ENCODE data around the gene ZDHHC19.
A peak's percentile ranks its signal among the peaks of the same experiment; 100 is the strongest.
"Not testable (repeated sequence)": the region's sequence is repeated elsewhere in the genome, so short reads cannot be mapped to it uniquely, and the experiment has no call there.

The ZDHHC19 gene

GRCh38 chr3:196210673-196211556 lies at the start of gene ZDHHC19:
TSS of gene ZDHHC19 (minus strand) at chr3:196211400. CDS start at chr3:196211315, 85 bp downstream.
- no peak for DNase-seq (ENCODE audit: low spot score)

GRCh38 chr3:196260784-196261183 lies 49.6 kb upstream of the ZDHHC19 start:
- no peak for DNase-seq (ENCODE audit: low spot score)

- DNase-seq (ENCODE audit: low spot score): no peak
Observed at GRCh38 chr3:196255776-196256175, 44.6 kb upstream of the ZDHHC19 start.

GRCh38 chr3:196254376-196255283 lies 43.4 kb upstream of the ZDHHC19 start:
- no peak for DNase-seq (ENCODE audit: low spot score)

GRCh38 chr3:196251918-196252317 lies 40.7 kb upstream of the ZDHHC19 start:
- DNase-seq (ENCODE audit: low spot score): no peak

- no peak for DNase-seq (ENCODE audit: low spot score)
Observed at GRCh38 chr3:196246612-196247308, 35.6 kb upstream of the ZDHHC19 start.

- DNase-seq (ENCODE audit: low spot score): not testable (repeated sequence)
Observed at GRCh38 chr3:196244166-196244565, 33.0 kb upstream of the ZDHHC19 start.

GRCh38 chr3:196241704-196242103 lies 30.5 kb upstream of the ZDHHC19 start:
- no peak for DNase-seq (ENCODE audit: low spot score)

- no peak for DNase-seq (ENCODE audit: low spot score)
Observed at GRCh38 chr3:196240424-196240823, 29.2 kb upstream of the ZDHHC19 start.

- no peak for DNase-seq (ENCODE audit: low spot score)
Observed at GRCh38 chr3:196238612-196239560, 27.7 kb upstream of the ZDHHC19 start.

GRCh38 chr3:196237203-196237602 lies 26.0 kb upstream of the ZDHHC19 start:
- no peak for DNase-seq (ENCODE audit: low spot score)

GRCh38 chr3:196236223-196236622 lies 25.0 kb upstream of the ZDHHC19 start:
- DNase-seq (ENCODE audit: low spot score): no peak

- no peak for DNase-seq (ENCODE audit: low spot score)
Observed at GRCh38 chr3:196235452-196236122, 24.4 kb upstream of the ZDHHC19 start.

GRCh38 chr3:196232882-196233251 lies 21.7 kb upstream of the ZDHHC19 start:
- DNase-seq (ENCODE audit: low spot score): no peak

- no peak for DNase-seq (ENCODE audit: low spot score)
Observed at GRCh38 chr3:196232154-196232881, 21.1 kb upstream of the ZDHHC19 start.

GRCh38 chr3:196227629-196228493 lies 16.7 kb upstream of the ZDHHC19 start:
- DNase-seq (ENCODE audit: low spot score): peak; percentile 54

GRCh38 chr3:196227121-196227561 lies 15.9 kb upstream of the ZDHHC19 start:
- DNase-seq (ENCODE audit: low spot score): no peak

- no peak for DNase-seq (ENCODE audit: low spot score)
Observed at GRCh38 chr3:196225763-196226364, 14.7 kb upstream of the ZDHHC19 start.

Data from iPS-NIHi11 (cell line).